Ishikawa (cell line): ENCODE measurements around the gene TMEM54.

Experiments
- CEBPB ChIP-seq: IDR thresholded peaks from 2 replicates; pipeline ENCODE4 v1.6.1; 2012
- CREB1 ChIP-seq: IDR thresholded peaks from 2 replicates; pipeline ENCODE4 v1.6.1; 2012; ENCODE audit warnings: low read depth
- EP300 ChIP-seq: IDR thresholded peaks from 2 replicates; pipeline ENCODE4 v1.6.1; 2012; ENCODE audit warnings: borderline replicate concordance
- FOXM1 ChIP-seq: IDR thresholded peaks from 2 replicates; pipeline ENCODE4 v1.6.1; 2012; ENCODE audit warnings: low read depth, borderline replicate concordance
- NFIC ChIP-seq: IDR thresholded peaks from 2 replicates; pipeline ENCODE4 v1.6.1; 2012
- RAD21 ChIP-seq: IDR thresholded peaks from 2 replicates; pipeline ENCODE4 v1.6.1; 2012; ENCODE audit warnings: low read depth
- TAF1 ChIP-seq: IDR thresholded peaks from 2 replicates; pipeline ENCODE4 v1.6.1; 2012; ENCODE audit warnings: low read depth, mild to moderate bottlenecking
- TCF12 ChIP-seq: IDR thresholded peaks from 2 replicates; pipeline ENCODE4 v1.6.1; 2012; ENCODE audit warnings: low read depth
- YY1 ChIP-seq: IDR thresholded peaks from 2 replicates; pipeline ENCODE4 v1.6.1; 2012; ENCODE audit warnings: low read depth
- ZBTB7A ChIP-seq: IDR thresholded peaks from 2 replicates; pipeline ENCODE4 v1.6.1; 2012; ENCODE audit warnings: low read depth
- TF ChIP-seq, protein P1 (sequence below): IDR thresholded peaks from 2 replicates; pipeline ENCODE4 v1.6.1; 2012; ENCODE audit warnings: low read depth, mild to moderate bottlenecking
- TF ChIP-seq, protein P2 (sequence below): IDR thresholded peaks from 2 replicates; pipeline ENCODE4 v1.6.1; 2012
- TF ChIP-seq, protein P3 (sequence below): IDR thresholded peaks from 2 replicates; pipeline ENCODE4 v1.6.1; 2012

DNA sequence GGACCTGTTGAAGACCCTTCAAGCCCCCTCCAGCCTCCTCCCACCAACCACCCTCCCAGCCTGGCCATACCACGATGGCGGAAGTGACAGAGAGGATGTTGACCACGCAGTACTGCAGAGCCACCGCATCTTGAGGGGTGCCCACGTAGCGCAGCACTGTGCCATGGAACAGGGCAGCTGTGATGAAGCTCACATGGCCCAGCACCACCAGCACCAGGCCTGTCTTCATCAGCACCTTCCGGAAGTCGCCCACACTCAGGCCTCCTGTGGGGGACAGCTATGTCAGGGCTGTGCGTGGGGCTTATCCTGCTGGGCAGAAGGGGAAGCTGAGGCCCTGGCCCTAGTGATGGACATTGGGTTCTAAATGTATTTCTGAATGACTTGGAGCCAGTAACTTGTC lies 3.1 kb downstream of the TMEM54 start:
- TF ChIP-seq CREB1 (no peak), NFIC (no peak), ZBTB7A (no peak), TCF12 (no peak), YY1 (no peak), EP300 (no peak), TAF1 (no peak), RAD21 (no peak), FOXM1 (no peak), CEBPB (no peak)
- TF ChIP-seq, protein P1, sequence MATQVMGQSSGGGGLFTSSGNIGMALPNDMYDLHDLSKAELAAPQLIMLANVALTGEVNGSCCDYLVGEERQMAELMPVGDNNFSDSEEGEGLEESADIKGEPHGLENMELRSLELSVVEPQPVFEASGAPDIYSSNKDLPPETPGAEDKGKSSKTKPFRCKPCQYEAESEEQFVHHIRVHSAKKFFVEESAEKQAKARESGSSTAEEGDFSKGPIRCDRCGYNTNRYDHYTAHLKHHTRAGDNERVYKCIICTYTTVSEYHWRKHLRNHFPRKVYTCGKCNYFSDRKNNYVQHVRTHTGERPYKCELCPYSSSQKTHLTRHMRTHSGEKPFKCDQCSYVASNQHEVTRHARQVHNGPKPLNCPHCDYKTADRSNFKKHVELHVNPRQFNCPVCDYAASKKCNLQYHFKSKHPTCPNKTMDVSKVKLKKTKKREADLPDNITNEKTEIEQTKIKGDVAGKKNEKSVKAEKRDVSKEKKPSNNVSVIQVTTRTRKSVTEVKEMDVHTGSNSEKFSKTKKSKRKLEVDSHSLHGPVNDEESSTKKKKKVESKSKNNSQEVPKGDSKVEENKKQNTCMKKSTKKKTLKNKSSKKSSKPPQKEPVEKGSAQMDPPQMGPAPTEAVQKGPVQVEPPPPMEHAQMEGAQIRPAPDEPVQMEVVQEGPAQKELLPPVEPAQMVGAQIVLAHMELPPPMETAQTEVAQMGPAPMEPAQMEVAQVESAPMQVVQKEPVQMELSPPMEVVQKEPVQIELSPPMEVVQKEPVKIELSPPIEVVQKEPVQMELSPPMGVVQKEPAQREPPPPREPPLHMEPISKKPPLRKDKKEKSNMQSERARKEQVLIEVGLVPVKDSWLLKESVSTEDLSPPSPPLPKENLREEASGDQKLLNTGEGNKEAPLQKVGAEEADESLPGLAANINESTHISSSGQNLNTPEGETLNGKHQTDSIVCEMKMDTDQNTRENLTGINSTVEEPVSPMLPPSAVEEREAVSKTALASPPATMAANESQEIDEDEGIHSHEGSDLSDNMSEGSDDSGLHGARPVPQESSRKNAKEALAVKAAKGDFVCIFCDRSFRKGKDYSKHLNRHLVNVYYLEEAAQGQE: no peak
- TF ChIP-seq, protein P2, sequence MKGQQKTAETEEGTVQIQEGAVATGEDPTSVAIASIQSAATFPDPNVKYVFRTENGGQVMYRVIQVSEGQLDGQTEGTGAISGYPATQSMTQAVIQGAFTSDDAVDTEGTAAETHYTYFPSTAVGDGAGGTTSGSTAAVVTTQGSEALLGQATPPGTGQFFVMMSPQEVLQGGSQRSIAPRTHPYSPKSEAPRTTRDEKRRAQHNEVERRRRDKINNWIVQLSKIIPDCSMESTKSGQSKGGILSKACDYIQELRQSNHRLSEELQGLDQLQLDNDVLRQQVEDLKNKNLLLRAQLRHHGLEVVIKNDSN: no peak
- TF ChIP-seq, protein P3, sequence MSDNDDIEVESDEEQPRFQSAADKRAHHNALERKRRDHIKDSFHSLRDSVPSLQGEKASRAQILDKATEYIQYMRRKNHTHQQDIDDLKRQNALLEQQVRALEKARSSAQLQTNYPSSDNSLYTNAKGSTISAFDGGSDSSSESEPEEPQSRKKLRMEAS: no peak
